Measurements from ENCODE around the gene PRDX2. TPM values are rescaled to one million over a fixed set of nuclear protein-coding genes. Genes with fewer than 3 reads are reported as not detected.
"Not testable (repeated sequence)": the region's sequence is repeated elsewhere in the genome, so short reads cannot be mapped to it uniquely, and the experiment has no call there.

PRDX2 gene
- total RNA-seq: 100 to 1,000 TPM; 261 to 325 TPM

GRCh38 chr19:12801466-12802266 lies at the start of gene PRDX2, which contains the start of gene THSD8:
TSS of gene PRDX2 (minus strand) at chr19:12801800. CDS start at chr19:12801261, 539 bp downstream.
TSS of gene THSD8 (plus strand) at chr19:12802069. CDS start at chr19:12802072, 3 bp downstream.
- Mint-ChIP-seq H3K27ac (peak within 1 kb of the TSS; percentile 78), H3K4me3 (peak within 1 kb of the TSS; percentile 87), H3K4me1 (peaks cover 29% of the 10 kb centered on the region), H3K9me3 (ENCODE audit: low read depth) (no peaks in the 10 kb centered on the region), H3K27me3 (no peaks in the 10 kb centered on the region), H3K36me3 (ENCODE audit: low read depth) (peaks cover 14% of the 10 kb centered on the region)
- DNase-seq: peak; percentile 87
- ChIA-PET POLR2A (no interaction called here), CTCF (interaction anchor here (0.5 to 15.0 kb wide), 13 partner anchors 10 to 164 kb away, joined by 3 to 451 read pairs (median 4); partner anchors contain the start of gene HOOK2)
- intact Hi-C loops (cut with DNase I, micrococcal nuclease): loop anchor here (1.0 to 5.0 kb wide), 2 partner anchors 46 to 67 kb away; partner anchors contain the start of gene TRIR (in 1 of the 2)
- ATAC-seq: peak; percentile 58

GRCh38 chr19:12847159-12848139 lies 45.8 kb upstream of the PRDX2 start:
- ATAC-seq: peak; percentile 98
- DNase-seq: peak; percentile 94
- ChIA-PET CTCF (interaction anchor here (0.5 to 8.6 kb wide), 46 partner anchors 8 to 352 kb away, joined by 3 to 153 read pairs (median 4); partner anchors contain the start of genes DHPS, DNASE2, KLF1 and PRDX2), POLR2A (interaction anchor here (0.5 kb wide), 1 partner anchor 17 kb away, joined by 3 read pairs; no protein-coding TSS in a partner anchor)
- Mint-ChIP-seq H3K36me3 (ENCODE audit: low read depth) (no peaks in the 10 kb centered on the region), H3K27ac (no peak overlapping the region), H3K9me3 (ENCODE audit: low read depth) (no peaks in the 10 kb centered on the region), H3K4me1 (peaks cover 7% of the 10 kb centered on the region), H3K4me3 (peak overlapping the region; percentile 57), H3K27me3 (peaks cover 24% of the 10 kb centered on the region)
- intact Hi-C loops (cut with DNase I, micrococcal nuclease): loop anchor here (1.0 to 10.0 kb wide), 8 partner anchors 41 to 283 kb away; partner anchors contain the start of genes HOOK2 (in 1 of the 2), PRDX2 (in 1 of the 2), RNASEH2A (in 1 of the 2) and THSD8 (in 1 of the 2)

- not testable (repeated sequence) for H3K4me3 Mint-ChIP-seq; ATAC-seq; H3K4me1 Mint-ChIP-seq; DNase-seq; H3K9me3 Mint-ChIP-seq (ENCODE audit: low read depth); H3K36me3 Mint-ChIP-seq (ENCODE audit: low read depth); H3K27ac Mint-ChIP-seq
- POLR2A ChIA-PET: interaction anchor here (0.6 kb wide), 1 partner anchor 283 kb away, joined by 10 read pairs; no protein-coding TSS in a partner anchor
- intact Hi-C loops (cut with DNase I, micrococcal nuclease): loop anchor here (1.0 to 10.0 kb wide), 8 partner anchors 40 to 282 kb away; partner anchors contain the start of genes HOOK2 (in 1 of the 2), PRDX2 (in 1 of the 2), RNASEH2A (in 1 of the 2) and THSD8 (in 1 of the 2)
- CTCF ChIA-PET: interaction anchor here (0.6 to 8.6 kb wide), 23 partner anchors 8 to 264 kb away, joined by 3 to 153 read pairs (median 4); partner anchors contain the start of genes RTBDN and TNPO2
- H3K27me3 Mint-ChIP-seq: peaks cover 29% of the 10 kb centered on the region
Measured at GRCh38 chr19:12846613-12847012, 45.0 kb upstream of the PRDX2 start.

GRCh38 chr19:12843999-12844732 lies 42.6 kb upstream of the PRDX2 start:
- Mint-ChIP-seq H3K27ac (no peak overlapping the region), H3K27me3 (peaks cover 53% of the 10 kb centered on the region), H3K9me3 (ENCODE audit: low read depth) (no peaks in the 10 kb centered on the region), H3K4me3 (no peak overlapping the region), H3K36me3 (ENCODE audit: low read depth) (no peaks in the 10 kb centered on the region), H3K4me1 (peaks cover 25% of the 10 kb centered on the region)
- DNase-seq: no peak
- POLR2A ChIA-PET: no interaction called here
- intact Hi-C loops (cut with DNase I, micrococcal nuclease): loop anchor here in 1 of 2 experiments (10.0 kb wide), 1 partner anchor 279 kb away; no protein-coding TSS in a partner anchor
- CTCF ChIA-PET: interaction anchor here (0.6 to 8.6 kb wide), 3 partner anchors 82 to 120 kb away, joined by 3 to 153 read pairs (median 4); no protein-coding TSS in a partner anchor
- ATAC-seq: no peak

GRCh38 chr19:12843328-12843727 lies 41.7 kb upstream of the PRDX2 start:
- POLR2A ChIA-PET: no interaction called here
- DNase-seq: no peak
- no peak for ATAC-seq
- CTCF ChIA-PET: interaction anchor here (8.6 kb wide), 1 partner anchor 81 kb away, joined by 153 read pairs; no protein-coding TSS in a partner anchor
- Mint-ChIP-seq H3K4me1 (peaks cover 28% of the 10 kb centered on the region), H3K4me3 (no peak overlapping the region), H3K27ac (no peak overlapping the region), H3K27me3 (peaks cover 52% of the 10 kb centered on the region), H3K36me3 (ENCODE audit: low read depth) (no peaks in the 10 kb centered on the region), H3K9me3 (ENCODE audit: low read depth) (no peaks in the 10 kb centered on the region)
- intact Hi-C loops (cut with DNase I, micrococcal nuclease): loop anchor here in 1 of 2 experiments (10.0 kb wide), 1 partner anchor 279 kb away; no protein-coding TSS in a partner anchor

GRCh38 chr19:12842511-12842910 lies 40.9 kb upstream of the PRDX2 start:
- intact Hi-C loops (cut with DNase I, micrococcal nuclease): loop anchor here in 1 of 2 experiments (10.0 kb wide), 1 partner anchor 278 kb away; no protein-coding TSS in a partner anchor
- H3K36me3 Mint-ChIP-seq (ENCODE audit: low read depth): no peaks in the 10 kb centered on the region

GRCh38 chr19:12841094-12841493 lies 39.5 kb upstream of the PRDX2 start:
- ChIA-PET POLR2A (no interaction called here), CTCF (no interaction called here)
- Mint-ChIP-seq H3K9me3 (ENCODE audit: low read depth) (no peaks in the 10 kb centered on the region), H3K27me3 (peaks cover 63% of the 10 kb centered on the region), H3K36me3 (ENCODE audit: low read depth) (no peaks in the 10 kb centered on the region), H3K27ac (no peak overlapping the region), H3K4me3 (peak overlapping the region; percentile 17), H3K4me1 (peaks cover 28% of the 10 kb centered on the region)
- DNase-seq (peak; percentile 47), ATAC-seq (no peak)
- intact Hi-C loops (cut with DNase I, micrococcal nuclease): loop anchor here in 1 of 2 experiments (10.0 kb wide), 1 partner anchor 276 kb away; no protein-coding TSS in a partner anchor

More at GRCh38 chr19:12842511-12842910, 40.9 kb upstream of the PRDX2 start:
- Mint-ChIP-seq H3K27me3 (peaks cover 56% of the 10 kb centered on the region), H3K27ac (no peak overlapping the region), H3K4me1 (peaks cover 27% of the 10 kb centered on the region), H3K9me3 (ENCODE audit: low read depth) (no peaks in the 10 kb centered on the region), H3K4me3 (no peak overlapping the region)
- no peak for ATAC-seq
- ChIA-PET CTCF (no interaction called here), POLR2A (no interaction called here)
- DNase-seq: no peak

GRCh38 chr19:12840091-12841079 lies 38.8 kb upstream of the PRDX2 start:
- no peaks in the 10 kb centered on the region for H3K9me3 Mint-ChIP-seq (ENCODE audit: low read depth)
- no peaks in the 10 kb centered on the region for H3K36me3 Mint-ChIP-seq (ENCODE audit: low read depth)
- H3K27ac Mint-ChIP-seq: no peak overlapping the region
- peak; percentile 84 for DNase-seq
- peaks cover 28% of the 10 kb centered on the region for H3K4me1 Mint-ChIP-seq
- intact Hi-C loops (cut with DNase I, micrococcal nuclease): loop anchor here in 1 of 2 experiments (10.0 kb wide), 1 partner anchor 276 kb away; no protein-coding TSS in a partner anchor
- POLR2A ChIA-PET: no interaction called here
- CTCF ChIA-PET: no interaction called here
- H3K4me3 Mint-ChIP-seq: peak overlapping the region; percentile 17
- H3K27me3 Mint-ChIP-seq: peaks cover 67% of the 10 kb centered on the region
- peak; percentile 53 for ATAC-seq

Data from activated CD4-positive, alpha-beta T cell treated with anti-CD3 and anti-CD28 coated beads for 36 hours (primary cell).